ENCODE measurements around the gene EFHD1.
"Not testable (repeated sequence)": the region's sequence is repeated elsewhere in the genome, so short reads cannot be mapped to it uniquely, and the experiment has no call there.

The EFHD1 gene

GRCh38 chr2:232687382-232688160 lies 54.2 kb downstream of the EFHD1 start:
- POLR2A ChIA-PET (ENCODE audit: low non-redundant PET), result no interaction called here
- CTCF ChIA-PET, result no interaction called here
- no peak for TF ChIP-seq CTCF (conservative IDR thresholded peaks at IDR 0.05; ENCODE audit: low read depth)
- no peak for DNase-seq (ENCODE audit: low spot score)
- no peak overlapping the region for H3K27ac ChIP-seq

GRCh38 chr2:232688201-232688600 lies 54.8 kb downstream of the EFHD1 start:
- no peak for TF ChIP-seq CTCF (conservative IDR thresholded peaks at IDR 0.05; ENCODE audit: low read depth)
- ChIA-PET CTCF (interaction anchor here (1.1 kb wide), 1 partner anchor 35 kb away, joined by 4 read pairs; no protein-coding TSS in a partner anchor), POLR2A (ENCODE audit: low non-redundant PET) (no interaction called here)
- no peak overlapping the region for H3K27ac ChIP-seq
- no peak for DNase-seq (ENCODE audit: low spot score)

- ChIA-PET POLR2A (ENCODE audit: low non-redundant PET) (no interaction called here), CTCF (interaction anchor here (0.7 to 1.1 kb wide), 2 partner anchors 36 to 160 kb away, joined by 3 to 4 read pairs; no protein-coding TSS in a partner anchor)
- no peak overlapping the region for H3K27ac ChIP-seq
- DNase-seq (ENCODE audit: low spot score), result no peak
- no peak for TF ChIP-seq CTCF (conservative IDR thresholded peaks at IDR 0.05; ENCODE audit: low read depth)
Observed at GRCh38 chr2:232689152-232689910, 55.9 kb downstream of the EFHD1 start.

- POLR2A ChIA-PET (ENCODE audit: low non-redundant PET); DNase-seq (ENCODE audit: low spot score); H3K27ac ChIP-seq: not testable (repeated sequence)
- CTCF ChIA-PET, result interaction anchor here (0.6 to 0.7 kb wide), 2 partner anchors 893 to 1014 kb away, joined by 3 to 5 read pairs; no protein-coding TSS in a partner anchor
Observed at GRCh38 chr2:232691117-232691516, 57.7 kb downstream of the EFHD1 start.

- no peak for TF ChIP-seq CTCF (conservative IDR thresholded peaks at IDR 0.05; ENCODE audit: low read depth)
- DNase-seq (ENCODE audit: low spot score), result no peak
- CTCF ChIA-PET, result no interaction called here
- H3K27ac ChIP-seq, result no peak overlapping the region
- POLR2A ChIA-PET (ENCODE audit: low non-redundant PET), result no interaction called here
Observed at GRCh38 chr2:232693344-232693743, 59.9 kb downstream of the EFHD1 start.

GRCh38 chr2:232696609-232697058 lies 63.2 kb downstream of the EFHD1 start:
- ChIA-PET CTCF (interaction anchor here (0.6 kb wide), 1 partner anchor 636 kb away, joined by 3 read pairs; no protein-coding TSS in a partner anchor), POLR2A (ENCODE audit: low non-redundant PET) (no interaction called here)
- no peak for TF ChIP-seq CTCF (conservative IDR thresholded peaks at IDR 0.05; ENCODE audit: low read depth)
- peak overlapping the region; percentile 88 for H3K27ac ChIP-seq
- DNase-seq (ENCODE audit: low spot score), result no peak
